HepG2 (cell line): ENCODE measurements around the gene ASF1B. TPM values are rescaled to one million over a fixed set of nuclear protein-coding genes. Genes with fewer than 3 reads are reported as not detected.

ENCODE experiments used
- DMAP1 ChIP-seq: IDR thresholded peaks from 2 replicates; pipeline ENCODE4 v1.6.1; 2016
- HES4 ChIP-seq: sonication (generic); formaldehyde crosslinking; IDR thresholded peaks from 2 replicates; pipeline ENCODE4 v1.9.0; 2021; ENCODE audit warnings: mild to moderate bottlenecking, missing genetic modification reagents, borderline replicate concordance
- HOXA3 ChIP-seq: sonication (generic); formaldehyde crosslinking; IDR thresholded peaks from 2 replicates; pipeline ENCODE4 v1.5.0; 2020; ENCODE audit warnings: missing genetic modification reagents
- IRF2 ChIP-seq: IDR thresholded peaks from 2 replicates; pipeline ENCODE4 v1.6.1; 2018; ENCODE audit warnings: missing genetic modification reagents, missing compliant biosample characterization
- MEF2D ChIP-seq: sonication (generic); formaldehyde crosslinking; IDR thresholded peaks from 2 replicates; pipeline ENCODE4 v1.5.1; 2020; ENCODE audit warnings: mild to moderate bottlenecking, missing genetic modification reagents
- NFIC ChIP-seq: IDR thresholded peaks from 2 replicates; pipeline ENCODE4 v1.6.1; 2012; ENCODE audit warnings: mild to moderate bottlenecking, low read length, inconsistent platforms
- NFKBIZ ChIP-seq: IDR thresholded peaks from 2 replicates; pipeline ENCODE4 v1.6.1; 2018; ENCODE audit warnings: missing genetic modification reagents, missing compliant biosample characterization
- PITX1 ChIP-seq: sonication (generic); formaldehyde crosslinking; IDR thresholded peaks from 2 replicates; pipeline ENCODE4 v1.5.1; 2020; ENCODE audit warnings: mild to moderate bottlenecking, missing genetic modification reagents
- POGK ChIP-seq: sonication (generic); formaldehyde crosslinking; conservative IDR thresholded peaks from 2 replicates; pipeline ENCODE4 v1.8.0; 2022; ENCODE audit warnings: mild to moderate bottlenecking, moderate library complexity, missing genetic modification reagents
- TCF12 ChIP-seq, 2 experiments: fragments of 450-650 bp in 1 of 2; sonication (generic) in 1 of 2; formaldehyde crosslinking in 1 of 2; IDR thresholded peaks; 2 replicates each; pipeline versions ENCODE4 v1.6.1 to v1.8.0; 2017 to 2022; ENCODE audit warnings: antibody characterized with exemption in 1 of 2, mild to moderate bottlenecking in 1 of 2, missing genetic modification reagents in 1 of 2, moderate library complexity in 1 of 2
- TRAFD1 ChIP-seq: sonication (generic); formaldehyde crosslinking; IDR thresholded peaks from 2 replicates; pipeline ENCODE4 v1.5.1; 2020; ENCODE audit warnings: missing genetic modification reagents, mild to moderate bottlenecking, borderline replicate concordance
- XBP1 ChIP-seq: sonication (generic); formaldehyde crosslinking; IDR thresholded peaks from 2 replicates; pipeline ENCODE4 v1.5.0; 2020; ENCODE audit warnings: missing genetic modification reagents
- ZFP36 ChIP-seq: fragments of 150-350 bp; IDR thresholded peaks from 2 replicates; pipeline ENCODE4 v1.6.1; 2018; ENCODE audit warnings: borderline replicate concordance, low read length, low read depth; ENCODE audit not compliant: partially characterized antibody
- ZNF160 ChIP-seq: sonication (generic); formaldehyde crosslinking; IDR thresholded peaks from 2 replicates; pipeline ENCODE4 v1.8.0; 2022; ENCODE audit warnings: mild to moderate bottlenecking, inconsistent platforms, missing genetic modification reagents
- ZNF44 ChIP-seq: sonication (generic); formaldehyde crosslinking; IDR thresholded peaks from 2 replicates; pipeline ENCODE4 v1.5.1; 2020; ENCODE audit warnings: mild to moderate bottlenecking, missing genetic modification reagents
- ZNF629 ChIP-seq: sonication (generic); formaldehyde crosslinking; conservative IDR thresholded peaks from 2 replicates; pipeline ENCODE4 v1.5.0; 2020; ENCODE audit warnings: missing genetic modification reagents
- ZNF816 ChIP-seq: sonication (generic); formaldehyde crosslinking; IDR thresholded peaks from 2 replicates; pipeline ENCODE4 v1.8.0; 2022; ENCODE audit warnings: missing genetic modification reagents, mild to moderate bottlenecking, borderline replicate concordance
- polyA plus RNA-seq, 8 experiments: library from polyadenylated mRNA; depleted of rRNA in 3 of 8; stranded (reverse) in 7 of 8; unstranded in 1 of 8; fragments of >200 nt; fragmentation: Illumina TruSeq in 4 of 8; extraction: Trizol in 4 of 8; gene quantifications; 2 replicates each; pipeline versions ENCODE4 v1.2.1 to v1.2.3, GENCODE V29; 2011 to 2016; ENCODE audit warnings: low read depth in 4 of 8, missing spikeins in 1 of 8, mixed read lengths in 1 of 8; ENCODE audit not compliant: insufficient read depth in 1 of 8
- total RNA-seq, 5 experiments: library from RNA; depleted of rRNA; stranded (reverse); fragments of >200 nt; fragmentation: Illumina TruSeq; extraction: Trizol; gene quantifications; 2 replicates each; pipeline ENCODE4 v1.2.3, GENCODE V29; 2016; ENCODE audit warnings: low read depth in 1 of 5
- TF ChIP-seq, protein P1 (sequence below): sonication (generic); formaldehyde crosslinking; IDR thresholded peaks from 2 replicates; pipeline ENCODE4 v1.5.1; 2020; ENCODE audit warnings: missing genetic modification reagents, mild to moderate bottlenecking, borderline replicate concordance
- TF ChIP-seq, protein P2 (sequence below): sonication (generic); formaldehyde crosslinking; IDR thresholded peaks from 2 replicates; pipeline ENCODE4 v1.5.1; 2020; ENCODE audit warnings: mild to moderate bottlenecking, missing genetic modification reagents, borderline replicate concordance

The ASF1B gene
- total and polyA plus RNA-seq, 2 of the 13 experiments (the other 11 are each of a cell fraction or from before 2014, with no cell fraction given): 18.2 to 24.8 TPM

- TF ChIP-seq DMAP1 (CRISPR knock-in tag) (no peak), NFIC (no peak), HOXA3 (peak; percentile 54; the same call in 1 of the 2 replicates), TRAFD1 (CRISPR knock-in tag) (no peak), ZNF816 (CRISPR knock-in tag) (no peak), ZFP36 (no peak), ZNF629 (peak; percentile 57; the same call in 1 of the 2 replicates), PITX1 (peak; percentile 63), XBP1 (CRISPR knock-in tag) (no peak), ZNF160 (CRISPR knock-in tag) (no peak), IRF2 (CRISPR knock-in tag) (no peak), TCF12 (IDR thresholded peaks at IDR 0.05) (no peak), TCF12 (CRISPR knock-in tag; IDR thresholded peaks at IDR 0.05) (no peak), MEF2D (0 out of 2 replicates have a peak, but pooled peaks have one; percentile 28), ZNF44 (CRISPR knock-in tag) (no peak), HES4 (no peak), POGK (CRISPR knock-in tag) (no peak), NFKBIZ (CRISPR knock-in tag) (no peak)
- TF ChIP-seq, protein P1, sequence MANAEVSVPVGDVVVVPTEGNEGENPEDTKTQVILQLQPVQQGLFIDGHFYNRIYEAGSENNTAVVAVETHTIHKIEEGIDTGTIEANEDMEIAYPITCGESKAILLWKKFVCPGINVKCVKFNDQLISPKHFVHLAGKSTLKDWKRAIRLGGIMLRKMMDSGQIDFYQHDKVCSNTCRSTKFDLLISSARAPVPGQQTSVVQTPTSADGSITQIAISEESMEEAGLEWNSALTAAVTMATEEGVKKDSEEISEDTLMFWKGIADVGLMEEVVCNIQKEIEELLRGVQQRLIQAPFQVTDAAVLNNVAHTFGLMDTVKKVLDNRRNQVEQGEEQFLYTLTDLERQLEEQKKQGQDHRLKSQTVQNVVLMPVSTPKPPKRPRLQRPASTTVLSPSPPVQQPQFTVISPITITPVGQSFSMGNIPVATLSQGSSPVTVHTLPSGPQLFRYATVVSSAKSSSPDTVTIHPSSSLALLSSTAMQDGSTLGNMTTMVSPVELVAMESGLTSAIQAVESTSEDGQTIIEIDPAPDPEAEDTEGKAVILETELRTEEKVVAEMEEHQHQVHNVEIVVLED (CRISPR knock-in tag): 0 out of 2 replicates have a peak, but pooled peaks have one; percentile 16
- TF ChIP-seq, protein P2, sequence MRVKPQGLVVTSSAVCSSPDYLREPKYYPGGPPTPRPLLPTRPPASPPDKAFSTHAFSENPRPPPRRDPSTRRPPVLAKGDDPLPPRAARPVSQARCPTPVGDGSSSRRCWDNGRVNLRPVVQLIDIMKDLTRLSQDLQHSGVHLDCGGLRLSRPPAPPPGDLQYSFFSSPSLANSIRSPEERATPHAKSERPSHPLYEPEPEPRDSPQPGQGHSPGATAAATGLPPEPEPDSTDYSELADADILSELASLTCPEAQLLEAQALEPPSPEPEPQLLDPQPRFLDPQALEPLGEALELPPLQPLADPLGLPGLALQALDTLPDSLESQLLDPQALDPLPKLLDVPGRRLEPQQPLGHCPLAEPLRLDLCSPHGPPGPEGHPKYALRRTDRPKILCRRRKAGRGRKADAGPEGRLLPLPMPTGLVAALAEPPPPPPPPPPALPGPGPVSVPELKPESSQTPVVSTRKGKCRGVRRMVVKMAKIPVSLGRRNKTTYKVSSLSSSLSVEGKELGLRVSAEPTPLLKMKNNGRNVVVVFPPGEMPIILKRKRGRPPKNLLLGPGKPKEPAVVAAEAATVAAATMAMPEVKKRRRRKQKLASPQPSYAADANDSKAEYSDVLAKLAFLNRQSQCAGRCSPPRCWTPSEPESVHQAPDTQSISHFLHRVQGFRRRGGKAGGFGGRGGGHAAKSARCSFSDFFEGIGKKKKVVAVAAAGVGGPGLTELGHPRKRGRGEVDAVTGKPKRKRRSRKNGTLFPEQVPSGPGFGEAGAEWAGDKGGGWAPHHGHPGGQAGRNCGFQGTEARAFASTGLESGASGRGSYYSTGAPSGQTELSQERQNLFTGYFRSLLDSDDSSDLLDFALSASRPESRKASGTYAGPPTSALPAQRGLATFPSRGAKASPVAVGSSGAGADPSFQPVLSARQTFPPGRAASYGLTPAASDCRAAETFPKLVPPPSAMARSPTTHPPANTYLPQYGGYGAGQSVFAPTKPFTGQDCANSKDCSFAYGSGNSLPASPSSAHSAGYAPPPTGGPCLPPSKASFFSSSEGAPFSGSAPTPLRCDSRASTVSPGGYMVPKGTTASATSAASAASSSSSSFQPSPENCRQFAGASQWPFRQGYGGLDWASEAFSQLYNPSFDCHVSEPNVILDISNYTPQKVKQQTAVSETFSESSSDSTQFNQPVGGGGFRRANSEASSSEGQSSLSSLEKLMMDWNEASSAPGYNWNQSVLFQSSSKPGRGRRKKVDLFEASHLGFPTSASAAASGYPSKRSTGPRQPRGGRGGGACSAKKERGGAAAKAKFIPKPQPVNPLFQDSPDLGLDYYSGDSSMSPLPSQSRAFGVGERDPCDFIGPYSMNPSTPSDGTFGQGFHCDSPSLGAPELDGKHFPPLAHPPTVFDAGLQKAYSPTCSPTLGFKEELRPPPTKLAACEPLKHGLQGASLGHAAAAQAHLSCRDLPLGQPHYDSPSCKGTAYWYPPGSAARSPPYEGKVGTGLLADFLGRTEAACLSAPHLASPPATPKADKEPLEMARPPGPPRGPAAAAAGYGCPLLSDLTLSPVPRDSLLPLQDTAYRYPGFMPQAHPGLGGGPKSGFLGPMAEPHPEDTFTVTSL: no peak
Measured at GRCh38 chr19:14112809-14113385, 23.5 kb downstream of the ASF1B start (continued).
